Measurements from ENCODE around the gene SEMA3D. TPM values are rescaled to one million over a fixed set of nuclear protein-coding genes. Genes with fewer than 3 reads are reported as not detected.

Gene SEMA3D
- total and polyA plus RNA-seq, 9 donors, result 0.75 to 6.1 (median 3.0) TPM

DNA sequence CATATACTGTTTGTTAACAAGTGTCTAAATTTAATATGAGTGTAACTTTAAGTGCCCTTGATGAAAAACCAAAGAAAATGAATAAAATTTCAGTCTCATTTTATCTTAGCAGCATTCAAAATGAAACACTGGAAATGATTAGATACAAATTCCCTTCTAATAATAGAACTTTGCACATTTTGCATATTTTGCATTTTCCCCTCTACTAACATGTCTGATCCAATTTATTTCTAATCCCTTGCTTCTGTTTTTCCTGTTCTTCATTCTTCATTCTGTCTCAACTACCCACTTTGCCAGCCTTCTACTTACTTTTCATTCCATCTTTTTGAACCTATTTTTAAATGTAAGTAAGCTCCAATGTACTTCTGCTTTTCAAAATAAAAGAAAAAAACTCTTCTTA lies 42.7 kb upstream of the SEMA3D start:
- Histone ChIP-seq H3K27me3 (no peaks in the 10 kb centered on the region), H3K4me3 (no peak overlapping the region), H3K27ac (no peak overlapping the region), H3K36me3 (no peaks in the 10 kb centered on the region), H3K9me3 (no peaks in the 10 kb centered on the region), H3K4me1 (ENCODE audit: insufficient read depth) (no peaks in the 10 kb centered on the region)
- TF ChIP-seq EP300 (IDR thresholded peaks at IDR 0.05), result no peak
- TF ChIP-seq POLR2A (IDR thresholded peaks at IDR 0.05), result no peak
- no peak for TF ChIP-seq CTCF (IDR thresholded peaks at IDR 0.05)
- intact Hi-C loops (cut with DNase I), result no loop called here
- no peak for DNase-seq

DNA sequence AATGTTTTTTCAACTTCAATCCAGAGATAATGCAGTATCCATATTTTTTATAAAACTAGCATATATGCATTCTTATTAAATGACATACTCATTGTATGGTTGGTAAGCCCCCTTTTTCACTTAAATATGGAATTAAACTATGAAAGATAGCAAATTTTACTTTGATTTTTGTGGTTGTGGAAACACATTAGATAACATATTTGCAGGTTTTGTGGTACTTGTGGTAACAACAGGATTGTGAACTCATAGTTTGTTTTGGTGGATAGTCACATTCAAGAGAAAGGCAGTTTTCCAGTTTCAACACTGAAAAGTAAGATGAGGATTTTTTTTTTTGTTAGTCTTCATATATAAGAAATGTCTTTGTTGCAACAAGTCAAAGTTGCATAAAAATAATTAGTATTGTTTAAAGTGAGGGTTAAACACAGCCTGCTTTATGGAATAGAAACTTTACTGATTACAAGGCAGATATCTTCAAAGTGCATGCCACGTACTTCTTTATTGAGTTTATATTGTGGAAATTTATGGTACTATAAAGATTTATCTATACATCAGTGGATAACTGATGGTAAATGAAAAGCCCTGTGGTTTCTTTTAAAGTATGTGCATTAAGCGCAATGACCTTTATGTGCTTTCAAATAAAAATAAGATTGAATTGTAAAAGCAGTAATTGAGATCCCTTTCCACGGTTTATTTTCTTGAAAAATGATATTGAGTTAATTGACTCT lies 39.7 kb upstream of the SEMA3D start:
- no peaks in the 10 kb centered on the region for H3K4me1 ChIP-seq (ENCODE audit: insufficient read depth)
- H3K27me3 ChIP-seq, result no peaks in the 10 kb centered on the region
- no peak overlapping the region for H3K27ac ChIP-seq
- intact Hi-C loops (cut with DNase I), result no loop called here
- WGBS, 3 donors, result 78 to 91% (median 84%) methylated on average over 3 of the region's 3 CpGs
- H3K4me3 ChIP-seq, result no peak overlapping the region
- H3K9me3 ChIP-seq, result no peaks in the 10 kb centered on the region
- TF ChIP-seq POLR2A (IDR thresholded peaks at IDR 0.05) (no peak), EP300 (IDR thresholded peaks at IDR 0.05) (no peak)
- no peaks in the 10 kb centered on the region for H3K36me3 ChIP-seq
- no peak for DNase-seq

- no peaks in the 10 kb centered on the region for H3K9me3 ChIP-seq
- 42 to 48% (median 46%) methylated on average over 3 of the region's 3 CpGs for WGBS, 3 donors
- TF ChIP-seq EP300 (IDR thresholded peaks at IDR 0.05) (no peak), CTCF (IDR thresholded peaks at IDR 0.05) (no peak), POLR2A (IDR thresholded peaks at IDR 0.05) (no peak)
- H3K36me3 ChIP-seq, result no peaks in the 10 kb centered on the region
- no peak overlapping the region for H3K4me3 ChIP-seq
- no peak for DNase-seq
- H3K4me1 ChIP-seq (ENCODE audit: insufficient read depth), result no peaks in the 10 kb centered on the region
- H3K27me3 ChIP-seq, result no peaks in the 10 kb centered on the region
- no peak overlapping the region for H3K27ac ChIP-seq
- intact Hi-C loops (cut with DNase I), result no loop called here
Measured at GRCh38 chr7:85224171-85224570, 37.3 kb upstream of the SEMA3D start.

GRCh38 chr7:85222522-85222921 lies 35.7 kb upstream of the SEMA3D start:
- intact Hi-C loops (cut with DNase I), result no loop called here
- no peak overlapping the region for H3K4me3 ChIP-seq
- H3K27me3 ChIP-seq, result no peaks in the 10 kb centered on the region
- H3K36me3 ChIP-seq, result no peaks in the 10 kb centered on the region
- TF ChIP-seq POLR2A (IDR thresholded peaks at IDR 0.05), result no peak
- TF ChIP-seq CTCF (IDR thresholded peaks at IDR 0.05), result no peak
- TF ChIP-seq EP300 (IDR thresholded peaks at IDR 0.05), result no peak
- no peak overlapping the region for H3K27ac ChIP-seq
- 73 to 80% (median 80%) methylated on average over 4 of the region's 4 CpGs for WGBS, 3 donors
- no peak for DNase-seq
- no peaks in the 10 kb centered on the region for H3K9me3 ChIP-seq
- H3K4me1 ChIP-seq (ENCODE audit: insufficient read depth), result no peaks in the 10 kb centered on the region

- no peaks in the 10 kb centered on the region for H3K4me1 ChIP-seq (ENCODE audit: insufficient read depth)
- no peak overlapping the region for H3K4me3 ChIP-seq
- TF ChIP-seq EP300 (IDR thresholded peaks at IDR 0.05) (no peak), POLR2A (IDR thresholded peaks at IDR 0.05) (no peak), CTCF (IDR thresholded peaks at IDR 0.05) (no peak)
- intact Hi-C loops (cut with DNase I), result no loop called here
- no peaks in the 10 kb centered on the region for H3K9me3 ChIP-seq
- H3K27me3 ChIP-seq, result no peaks in the 10 kb centered on the region
- H3K36me3 ChIP-seq, result no peaks in the 10 kb centered on the region
- H3K27ac ChIP-seq, result no peak overlapping the region
- DNase-seq, result no peak
Measured at GRCh38 chr7:85221796-85222195, 34.9 kb upstream of the SEMA3D start.
